ENCODE measurements around the gene DNAJC18.

The DNAJC18 gene

GRCh38 chr5:139439013-139439903 is at the start of gene DNAJC18:
DNAJC18 (minus strand) TSS chr5:139439525; CDS start chr5:139439445, 80 bp downstream.
- TF ChIP-seq GATA3 (IDR thresholded peaks at IDR 0.05; ENCODE audit: low read depth, low read length) = no peak
- peak; percentile 94 for TF ChIP-seq GATA2 (IDR thresholded peaks at IDR 0.05; ENCODE audit: low read depth, low read length)

GRCh38 chr5:139488260-139488659 is 48.9 kb upstream of the DNAJC18 start:
- TF ChIP-seq GATA3 (IDR thresholded peaks at IDR 0.05; ENCODE audit: low read depth, low read length) (no peak), GATA2 (IDR thresholded peaks at IDR 0.05; ENCODE audit: low read depth, low read length) (no peak)

- TF ChIP-seq GATA2 (IDR thresholded peaks at IDR 0.05; ENCODE audit: low read depth, low read length) (no peak), GATA3 (IDR thresholded peaks at IDR 0.05; ENCODE audit: low read depth, low read length) (no peak)
These were observed 46.9 kb upstream of the DNAJC18 start for GRCh38 chr5:139486201-139486600.

GRCh38 chr5:139482050-139482889 is 42.9 kb upstream of the DNAJC18 start, which contains the start of gene STING1:
STING1 (minus strand) TSS chr5:139482758; CDS start chr5:139481704, 1,054 bp downstream.
- no peak for TF ChIP-seq GATA2 (IDR thresholded peaks at IDR 0.05; ENCODE audit: low read depth, low read length)
- TF ChIP-seq GATA3 (IDR thresholded peaks at IDR 0.05; ENCODE audit: low read depth, low read length) = no peak

- TF ChIP-seq GATA3 (IDR thresholded peaks at IDR 0.05; ENCODE audit: low read depth, low read length) = no peak
- TF ChIP-seq GATA2 (IDR thresholded peaks at IDR 0.05; ENCODE audit: low read depth, low read length) = no peak
These were observed 42.3 kb upstream of the DNAJC18 start for GRCh38 chr5:139481580-139482049.

GRCh38 chr5:139481122-139481533 is 41.8 kb upstream of the DNAJC18 start:
- no peak for TF ChIP-seq GATA2 (IDR thresholded peaks at IDR 0.05; ENCODE audit: low read depth, low read length)
- TF ChIP-seq GATA3 (IDR thresholded peaks at IDR 0.05; ENCODE audit: low read depth, low read length) = no peak

- no peak for TF ChIP-seq GATA3 (IDR thresholded peaks at IDR 0.05; ENCODE audit: low read depth, low read length)
- no peak for TF ChIP-seq GATA2 (IDR thresholded peaks at IDR 0.05; ENCODE audit: low read depth, low read length)
These were observed 36.7 kb upstream of the DNAJC18 start for GRCh38 chr5:139475865-139476617.

- TF ChIP-seq GATA2 (IDR thresholded peaks at IDR 0.05; ENCODE audit: low read depth, low read length) (no peak), GATA3 (IDR thresholded peaks at IDR 0.05; ENCODE audit: low read depth, low read length) (no peak)
These were observed 35.8 kb upstream of the DNAJC18 start for GRCh38 chr5:139474890-139475791.

GRCh38 chr5:139473565-139473964 is 34.2 kb upstream of the DNAJC18 start:
- TF ChIP-seq GATA2 (IDR thresholded peaks at IDR 0.05; ENCODE audit: low read depth, low read length) = no peak
- no peak for TF ChIP-seq GATA3 (IDR thresholded peaks at IDR 0.05; ENCODE audit: low read depth, low read length)

GRCh38 chr5:139473105-139473504 is 33.8 kb upstream of the DNAJC18 start:
- TF ChIP-seq GATA2 (IDR thresholded peaks at IDR 0.05; ENCODE audit: low read depth, low read length) (no peak), GATA3 (IDR thresholded peaks at IDR 0.05; ENCODE audit: low read depth, low read length) (no peak)

- TF ChIP-seq GATA3 (IDR thresholded peaks at IDR 0.05; ENCODE audit: low read depth, low read length) (no peak), GATA2 (IDR thresholded peaks at IDR 0.05; ENCODE audit: low read depth, low read length) (no peak)
These were observed 33.2 kb upstream of the DNAJC18 start for GRCh38 chr5:139472386-139473030.

GRCh38 chr5:139470821-139471300 is 31.5 kb upstream of the DNAJC18 start, which contains the start of gene SMIM33:
SMIM33 (plus strand) TSS chr5:139471004; CDS start chr5:139471122, 118 bp downstream.
- TF ChIP-seq GATA3 (IDR thresholded peaks at IDR 0.05; ENCODE audit: low read depth, low read length) = no peak
- TF ChIP-seq GATA2 (IDR thresholded peaks at IDR 0.05; ENCODE audit: low read depth, low read length) = no peak
